HG03565 (cell line): Measurements from ENCODE around the gene ADAMTS7.
"Not testable (repeated sequence)": the region's sequence is repeated elsewhere in the genome, so short reads cannot be mapped to it uniquely, and the experiment has no call there.

Experiments
- ATAC-seq: cut with Tn5 transposase; IDR thresholded peaks from one replicate; pipeline ENCODE4 v1.9.1; 2021; ENCODE audit warnings: mild to moderate bottlenecking, moderate library complexity; ENCODE audit not compliant: unreplicated experiment

Gene ADAMTS7

GRCh38 chr15:78766041-78766440 lies 45.2 kb downstream of the ADAMTS7 start:
- ATAC-seq: no peak

DNA sequence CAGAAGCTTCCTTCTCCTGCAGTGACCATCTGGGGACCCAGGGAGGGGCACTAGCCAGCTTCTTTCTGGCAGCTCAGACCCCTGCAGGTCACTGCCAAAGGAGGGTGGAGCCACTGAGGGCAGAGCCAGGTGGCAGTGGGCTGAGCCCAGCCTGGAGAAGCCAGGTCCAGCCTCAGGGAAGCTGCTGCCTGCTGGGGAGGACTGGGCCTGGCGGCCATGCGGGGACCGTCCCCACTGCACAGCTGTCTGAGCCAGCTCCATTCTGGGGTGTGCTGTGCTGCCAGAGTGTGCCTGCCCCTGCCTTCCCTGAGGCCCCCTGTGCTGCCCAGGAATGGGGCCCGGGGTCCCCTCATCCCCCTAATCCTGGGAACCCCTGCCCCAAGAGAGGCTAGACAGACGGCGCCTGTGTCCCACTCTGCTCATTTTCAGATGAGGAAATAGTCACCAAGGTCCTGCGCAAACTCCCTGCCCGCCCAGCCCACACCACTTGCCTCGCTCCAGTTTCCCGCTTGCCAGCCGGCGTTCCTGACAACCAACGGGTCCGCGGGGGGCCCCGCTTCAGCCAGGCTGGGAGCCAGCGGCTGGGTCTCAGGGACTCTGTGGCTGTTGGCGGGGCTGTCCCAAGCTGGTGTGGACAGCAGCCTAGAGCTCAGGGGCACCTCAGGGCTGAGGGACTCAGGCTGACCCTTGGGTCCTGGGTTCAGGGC lies 46.0 kb downstream of the ADAMTS7 start:
- ATAC-seq: not testable (repeated sequence)

DNA sequence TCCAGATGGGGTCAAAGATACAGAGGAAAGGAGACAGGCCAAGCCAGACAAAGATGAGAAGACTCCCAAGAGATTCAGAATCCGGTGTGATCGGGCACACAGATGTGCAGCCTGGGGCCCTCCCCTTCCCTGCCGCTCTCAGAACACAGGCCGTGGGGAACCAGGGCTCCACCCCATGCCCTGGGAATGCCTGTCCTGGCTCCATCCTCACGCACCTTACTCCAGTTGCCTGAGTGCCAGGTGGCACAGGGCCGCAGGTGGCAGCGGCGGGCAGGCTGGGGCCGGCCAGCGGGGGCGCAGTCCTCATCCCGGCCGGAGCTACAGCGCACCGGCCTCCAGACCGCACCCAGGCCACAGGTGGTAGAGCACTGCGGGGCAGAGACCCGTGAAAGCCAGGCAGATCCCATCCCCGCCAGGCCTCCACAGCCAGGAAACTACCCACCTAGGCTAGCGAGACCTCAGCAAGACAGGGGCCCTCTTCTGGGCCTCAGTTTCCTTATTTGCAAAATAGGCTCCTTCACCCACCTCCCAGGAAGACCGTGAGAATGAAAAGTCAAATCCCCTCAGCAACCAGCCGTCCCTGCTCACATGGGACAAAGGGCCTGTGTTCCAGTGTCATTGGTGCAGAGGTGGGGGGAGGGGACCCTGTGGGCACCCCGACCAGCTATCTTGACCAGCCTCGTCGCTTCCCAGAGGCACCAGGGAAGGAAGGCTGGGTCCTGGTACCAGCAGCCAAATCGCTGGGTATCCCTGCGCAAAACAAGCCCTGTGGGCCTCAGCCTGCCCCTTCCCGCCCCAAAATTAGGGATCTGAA lies 46.7 kb downstream of the ADAMTS7 start:
- not testable (repeated sequence) for ATAC-seq

DNA sequence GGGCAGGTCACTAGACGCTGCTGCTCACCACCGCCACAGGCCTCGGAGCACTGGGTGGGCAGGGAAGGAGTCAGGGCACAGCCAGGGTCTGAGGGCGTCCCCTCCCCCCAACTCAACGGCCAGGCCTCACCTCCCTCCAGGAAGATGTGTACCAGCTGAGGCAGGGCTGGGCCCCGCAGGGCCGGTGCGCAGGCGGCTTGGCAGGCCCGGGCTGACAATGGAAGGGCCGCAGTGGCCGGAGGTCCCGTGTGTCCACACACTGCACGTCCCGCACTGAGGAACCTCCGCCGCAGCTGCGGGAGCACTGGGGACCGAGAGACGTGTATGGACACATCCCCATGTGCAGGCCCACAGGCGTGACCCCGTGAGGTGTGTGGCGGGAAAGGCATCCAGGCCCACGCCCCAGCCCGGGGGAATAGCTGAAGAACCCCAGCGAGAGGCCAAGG lies 47.4 kb downstream of the ADAMTS7 start:
- ATAC-seq: no peak

DNA sequence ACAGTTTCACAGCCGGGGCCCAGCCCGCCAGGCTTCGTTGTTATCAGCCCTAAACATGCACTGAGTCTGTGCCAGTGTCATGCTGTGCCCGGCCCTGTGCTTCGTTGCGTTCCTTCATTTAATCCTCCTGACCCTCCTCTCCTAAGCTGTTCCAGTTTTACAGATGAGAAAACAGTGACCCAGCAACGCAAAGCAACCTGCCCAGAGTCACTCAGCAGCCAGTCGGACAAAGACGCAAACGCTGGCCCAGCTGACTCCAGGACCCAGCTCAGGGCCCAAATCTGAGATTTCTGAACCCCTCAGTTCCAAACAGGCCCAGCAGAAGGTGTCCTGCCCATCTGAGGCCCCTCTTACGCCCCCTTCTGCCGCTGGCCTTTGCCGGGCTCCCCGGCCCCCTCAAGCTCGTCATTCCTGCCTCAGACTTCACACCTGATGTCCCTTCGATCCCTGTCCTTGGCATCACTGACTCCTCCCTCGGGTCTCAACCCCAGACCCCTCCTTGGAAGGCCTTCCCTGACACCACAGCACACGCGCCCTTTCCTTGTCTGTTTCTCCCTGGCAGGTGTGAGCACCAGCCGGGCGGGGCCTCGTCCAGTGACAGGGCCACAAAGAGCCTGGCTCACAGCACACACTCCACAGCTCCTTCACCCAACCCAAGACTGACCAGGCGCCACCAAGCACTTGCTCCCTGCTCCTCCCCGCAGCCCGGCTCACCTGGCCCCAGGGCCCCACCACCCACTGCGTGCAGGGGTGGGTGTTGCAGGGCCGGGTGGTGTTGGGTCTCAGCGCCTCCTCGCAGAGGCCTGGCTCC lies 48.1 kb downstream of the ADAMTS7 start:
- ATAC-seq: no peak

DNA sequence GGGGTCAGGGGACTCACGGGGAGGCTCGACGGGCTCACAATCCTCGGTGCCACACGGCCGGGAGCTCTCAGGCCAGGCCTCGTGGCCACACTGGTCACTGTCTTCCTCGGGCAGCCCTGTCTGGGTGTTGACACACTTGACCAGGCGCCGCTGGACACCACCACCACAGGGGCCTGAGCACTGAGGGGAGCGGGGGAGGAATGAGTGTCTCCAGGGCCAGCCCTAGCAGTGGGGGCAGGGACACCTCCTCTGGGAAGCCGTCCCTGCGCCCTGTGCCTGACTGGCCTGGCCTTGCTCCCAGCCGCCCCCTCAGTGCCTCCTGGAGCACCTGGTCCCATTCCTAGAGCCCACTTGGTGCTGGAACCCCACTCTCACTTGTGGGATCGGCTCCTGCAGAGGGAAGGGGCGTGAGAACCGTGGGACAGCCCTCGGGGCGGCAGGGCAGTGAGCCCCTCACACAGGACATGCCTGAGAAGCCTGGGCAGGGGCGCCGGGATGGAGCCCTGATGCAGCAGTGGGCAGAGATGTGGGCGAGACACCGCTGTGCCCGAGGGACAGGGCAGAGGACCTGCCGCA lies 48.8 kb downstream of the ADAMTS7 start:
- ATAC-seq: not testable (repeated sequence)

DNA sequence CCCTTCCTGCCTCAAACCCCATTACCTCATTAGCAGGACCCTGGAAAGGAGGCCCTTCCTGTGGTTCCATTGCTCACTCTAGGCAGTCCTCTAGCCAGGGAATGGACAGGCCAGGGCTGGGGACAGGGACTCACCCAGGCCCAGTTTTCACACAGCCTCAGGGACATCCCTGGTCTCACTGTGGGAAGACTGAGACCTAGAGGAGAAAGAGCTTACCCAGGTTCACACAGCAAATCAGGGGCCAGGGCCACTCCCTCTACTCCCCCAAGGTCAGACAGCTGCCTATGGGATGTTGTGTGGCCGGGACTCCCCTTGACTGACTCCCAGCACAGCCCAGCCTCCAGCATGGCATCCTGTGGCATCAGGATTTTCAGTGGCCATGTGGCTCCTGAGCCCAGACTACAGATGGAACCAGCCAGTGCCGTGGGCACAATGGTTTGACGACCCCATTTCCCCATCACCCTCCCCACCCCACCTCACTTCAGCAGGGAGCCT lies 49.3 kb downstream of the ADAMTS7 start:
- ATAC-seq: no peak

GRCh38 chr15:78761475-78761874 lies 49.8 kb downstream of the ADAMTS7 start:
- ATAC-seq: peak; percentile 33

- ATAC-seq: no peak
Observed at GRCh38 chr15:78761020-78761419, 50.2 kb downstream of the ADAMTS7 start.

DNA sequence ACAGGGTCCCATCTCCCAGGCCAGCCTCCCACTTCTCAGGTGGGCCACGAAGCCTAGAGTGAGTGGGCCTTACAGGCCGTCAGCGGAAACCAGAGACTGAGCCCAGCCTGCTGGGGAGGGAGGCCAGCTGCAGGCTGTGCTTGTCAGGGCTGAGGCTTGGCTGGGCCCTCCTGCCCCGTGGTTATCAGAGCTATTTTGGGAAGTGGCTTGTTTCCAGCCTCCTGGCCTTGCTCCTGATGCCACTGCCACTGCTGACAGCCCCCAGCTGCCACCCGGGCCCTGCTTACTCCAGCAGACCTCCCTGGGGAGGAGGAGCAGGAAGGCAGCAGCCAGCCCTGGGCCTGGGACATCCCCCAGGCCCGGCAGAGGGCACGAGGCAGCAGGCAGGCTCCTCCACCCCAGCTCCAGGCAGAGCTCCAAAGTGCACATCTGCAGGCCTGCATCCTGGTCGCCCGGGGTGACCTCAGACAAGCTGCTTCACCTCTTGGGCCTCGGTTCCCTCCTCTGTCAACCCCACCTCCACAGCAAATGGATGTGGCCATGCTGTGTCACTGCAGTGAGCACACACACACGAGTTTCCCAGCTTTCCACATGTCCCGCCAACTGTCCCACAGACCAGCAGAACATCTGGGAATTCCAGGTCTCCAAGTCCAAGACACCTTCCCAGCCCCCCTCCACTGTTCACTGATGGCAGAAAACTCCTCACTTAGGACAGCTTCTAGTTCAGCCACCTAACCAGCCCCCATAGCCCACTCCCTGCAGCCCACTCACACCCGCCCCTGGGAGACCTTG lies 51.0 kb downstream of the ADAMTS7 start:
- not testable (repeated sequence) for ATAC-seq

- ATAC-seq: not testable (repeated sequence)
Observed at GRCh38 chr15:78759361-78759998, 51.8 kb downstream of the ADAMTS7 start.

DNA sequence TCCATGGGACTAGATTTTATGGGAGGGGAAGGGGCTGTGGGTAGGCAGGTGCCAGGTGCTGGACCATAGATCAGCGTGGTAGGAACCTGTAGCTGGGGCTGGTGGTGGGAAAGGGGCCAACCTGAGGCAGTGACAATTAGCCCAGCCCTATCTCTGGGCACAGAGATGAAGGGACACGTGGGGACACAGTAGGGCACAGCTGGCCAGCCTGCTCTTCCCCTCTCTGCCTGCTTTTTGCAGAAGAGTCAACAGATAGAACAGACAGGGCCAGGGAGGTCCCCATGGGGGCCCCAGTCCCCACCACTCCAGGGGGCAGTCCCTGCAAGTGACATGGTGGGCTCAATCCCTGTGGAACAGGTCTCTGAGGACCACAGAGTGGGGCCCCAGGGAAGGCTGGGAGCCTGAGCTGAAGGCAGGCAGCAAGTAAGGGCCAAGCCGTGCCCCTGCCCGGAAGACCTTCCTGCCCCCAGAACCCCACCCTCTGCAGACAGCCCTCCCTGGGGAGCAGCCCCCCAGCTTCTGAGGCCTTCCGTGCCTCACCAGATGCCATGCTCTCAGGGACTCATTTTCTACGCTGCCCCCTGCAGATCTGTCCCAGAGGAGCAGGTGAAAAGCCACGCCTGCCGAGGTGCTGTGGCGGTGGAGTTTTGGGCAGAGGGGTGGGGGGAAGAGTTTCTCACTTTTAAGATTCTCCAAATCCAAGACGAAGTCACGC lies 52.6 kb downstream of the ADAMTS7 start:
- ATAC-seq: not testable (repeated sequence)

- not testable (repeated sequence) for ATAC-seq
Observed at GRCh38 chr15:78758084-78758483, 53.2 kb downstream of the ADAMTS7 start.

DNA sequence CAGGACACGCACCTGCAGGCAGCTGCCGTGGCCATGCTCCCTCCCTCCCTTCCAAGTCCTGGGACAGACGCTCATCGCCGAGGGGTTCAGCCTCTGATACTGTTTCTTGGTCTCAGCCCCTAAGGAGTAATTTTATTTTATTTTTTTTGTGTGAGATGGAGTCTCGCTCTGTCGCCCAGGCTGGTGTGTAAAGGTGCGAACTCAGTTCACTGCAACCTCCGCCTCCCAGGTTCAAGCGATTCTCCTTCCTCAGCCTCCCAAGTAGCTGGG lies 53.7 kb downstream of the ADAMTS7 start:
- no peak for ATAC-seq

GRCh38 chr15:78756781-78757635 lies 54.3 kb downstream of the ADAMTS7 start:
- peak; percentile 37 for ATAC-seq

DNA sequence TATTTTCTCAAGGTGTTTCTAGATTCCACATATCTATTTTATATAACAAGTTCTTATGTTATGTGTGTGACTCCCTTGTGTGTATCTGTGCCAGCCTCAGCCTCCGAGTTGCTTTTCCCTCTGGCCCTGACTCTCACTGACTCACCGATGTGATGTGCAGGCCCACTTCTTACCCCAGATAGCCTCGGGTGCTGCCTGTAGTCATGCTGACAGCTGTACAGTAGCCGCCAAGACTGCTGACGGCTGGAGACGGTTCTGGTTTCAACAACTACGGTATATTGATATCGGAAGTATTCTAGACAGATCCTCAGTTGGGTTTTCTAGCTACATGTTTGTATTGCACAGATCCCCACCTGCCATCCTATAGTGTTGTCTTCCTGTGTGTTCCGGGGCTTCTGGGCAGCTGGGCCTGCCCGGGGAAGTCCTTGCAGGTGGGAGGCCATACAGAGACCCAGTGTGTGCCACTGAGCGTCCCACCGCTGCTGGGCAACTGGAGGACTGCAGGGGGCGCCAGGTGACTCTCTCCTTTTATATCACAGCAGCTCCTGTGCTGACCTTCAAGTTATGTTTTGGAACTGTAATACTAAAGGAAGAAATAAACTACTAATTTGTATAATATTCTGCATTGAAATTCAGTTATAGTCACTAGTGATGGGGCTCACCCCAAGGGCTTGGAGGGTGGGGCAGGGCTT lies 55.2 kb downstream of the ADAMTS7 start:
- ATAC-seq: not testable (repeated sequence)

- ATAC-seq: not testable (repeated sequence)
Observed at GRCh38 chr15:78754637-78755280, 56.5 kb downstream of the ADAMTS7 start.
